ENCODE results near the gene JAKMIP3.
A peak's percentile ranks its signal among the peaks of the same experiment; 100 is the strongest.

The JAKMIP3 gene

DNA sequence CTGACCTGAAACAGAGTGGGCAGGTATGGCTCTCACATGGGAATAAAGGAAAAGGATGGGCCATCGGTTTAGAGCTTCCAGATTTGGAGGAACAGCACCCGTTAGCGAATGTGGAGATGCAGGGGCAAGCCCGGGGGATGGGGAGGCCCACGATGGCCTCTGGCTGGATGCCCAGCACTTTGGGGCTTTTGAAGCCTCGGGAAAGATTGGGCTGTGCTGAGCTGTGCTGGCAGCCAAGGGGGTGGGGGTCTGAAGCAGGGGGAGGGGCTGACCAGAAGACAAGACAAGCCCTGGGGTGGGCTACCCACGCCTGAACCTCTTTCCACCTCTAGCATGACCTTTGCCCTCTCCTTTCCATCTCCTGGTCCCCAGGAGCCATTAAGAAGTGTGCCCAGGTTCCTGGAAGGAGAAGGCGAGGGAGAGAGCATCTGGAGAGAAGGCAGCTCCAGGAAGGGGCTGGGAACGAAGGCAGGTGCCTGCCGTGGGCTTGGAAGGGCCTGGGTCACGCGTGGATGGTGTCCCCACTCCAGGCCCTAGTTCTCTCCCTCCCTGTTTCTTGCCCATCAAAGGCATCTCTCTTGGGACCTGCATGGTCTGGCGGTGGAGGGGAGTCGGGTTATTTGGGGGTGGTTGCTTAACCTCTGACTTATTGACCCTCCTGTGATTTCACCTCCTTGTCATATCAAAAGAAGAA lies 39.7 kb downstream of the JAKMIP3 start:
- no peaks in the 10 kb centered on the region for H3K9me3 Mint-ChIP-seq
- TF ChIP-seq, protein P1, sequence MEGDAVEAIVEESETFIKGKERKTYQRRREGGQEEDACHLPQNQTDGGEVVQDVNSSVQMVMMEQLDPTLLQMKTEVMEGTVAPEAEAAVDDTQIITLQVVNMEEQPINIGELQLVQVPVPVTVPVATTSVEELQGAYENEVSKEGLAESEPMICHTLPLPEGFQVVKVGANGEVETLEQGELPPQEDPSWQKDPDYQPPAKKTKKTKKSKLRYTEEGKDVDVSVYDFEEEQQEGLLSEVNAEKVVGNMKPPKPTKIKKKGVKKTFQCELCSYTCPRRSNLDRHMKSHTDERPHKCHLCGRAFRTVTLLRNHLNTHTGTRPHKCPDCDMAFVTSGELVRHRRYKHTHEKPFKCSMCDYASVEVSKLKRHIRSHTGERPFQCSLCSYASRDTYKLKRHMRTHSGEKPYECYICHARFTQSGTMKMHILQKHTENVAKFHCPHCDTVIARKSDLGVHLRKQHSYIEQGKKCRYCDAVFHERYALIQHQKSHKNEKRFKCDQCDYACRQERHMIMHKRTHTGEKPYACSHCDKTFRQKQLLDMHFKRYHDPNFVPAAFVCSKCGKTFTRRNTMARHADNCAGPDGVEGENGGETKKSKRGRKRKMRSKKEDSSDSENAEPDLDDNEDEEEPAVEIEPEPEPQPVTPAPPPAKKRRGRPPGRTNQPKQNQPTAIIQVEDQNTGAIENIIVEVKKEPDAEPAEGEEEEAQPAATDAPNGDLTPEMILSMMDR (IDR thresholded peaks at IDR 0.05), result no peak
- no peak for DNase-seq
- H3K27ac Mint-ChIP-seq, result no peak overlapping the region
- H3K4me1 Mint-ChIP-seq, result peaks cover 15% of the 10 kb centered on the region
- H3K4me3 Mint-ChIP-seq, result no peak overlapping the region
- no peaks in the 10 kb centered on the region for H3K36me3 Mint-ChIP-seq (ENCODE audit: low read depth)
- H3K27me3 Mint-ChIP-seq (ENCODE audit: low read depth, poor library complexity), result peaks cover 20% of the 10 kb centered on the region

DNA sequence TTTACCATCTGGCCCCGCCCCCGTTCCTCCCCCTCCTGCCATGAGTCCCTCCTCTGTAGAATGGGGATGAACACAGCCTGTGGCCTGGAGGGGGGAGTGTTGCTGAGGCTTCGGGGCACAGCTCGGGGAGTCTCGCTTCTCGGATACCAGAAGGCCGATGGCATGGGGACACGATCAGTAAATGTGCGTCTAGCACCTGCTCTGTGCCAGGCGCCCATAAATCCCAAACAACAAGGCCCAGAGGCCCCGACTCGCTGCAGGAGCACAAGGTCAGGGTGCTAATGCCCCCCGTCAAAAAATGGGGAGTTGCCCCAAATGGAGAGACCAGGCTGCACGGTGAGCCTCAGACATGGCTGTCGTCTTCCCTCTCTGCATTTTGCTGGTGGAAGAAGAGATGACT lies 40.7 kb downstream of the JAKMIP3 start:
- TF ChIP-seq, protein P1 (IDR thresholded peaks at IDR 0.05), result no peak
- H3K4me1 Mint-ChIP-seq, result peaks cover 18% of the 10 kb centered on the region
- H3K27ac Mint-ChIP-seq, result no peak overlapping the region
- H3K36me3 Mint-ChIP-seq (ENCODE audit: low read depth), result no peaks in the 10 kb centered on the region
- H3K4me3 Mint-ChIP-seq, result no peak overlapping the region
- no peaks in the 10 kb centered on the region for H3K9me3 Mint-ChIP-seq
- no peak for DNase-seq
- H3K27me3 Mint-ChIP-seq (ENCODE audit: low read depth, poor library complexity), result peaks cover 14% of the 10 kb centered on the region

DNA sequence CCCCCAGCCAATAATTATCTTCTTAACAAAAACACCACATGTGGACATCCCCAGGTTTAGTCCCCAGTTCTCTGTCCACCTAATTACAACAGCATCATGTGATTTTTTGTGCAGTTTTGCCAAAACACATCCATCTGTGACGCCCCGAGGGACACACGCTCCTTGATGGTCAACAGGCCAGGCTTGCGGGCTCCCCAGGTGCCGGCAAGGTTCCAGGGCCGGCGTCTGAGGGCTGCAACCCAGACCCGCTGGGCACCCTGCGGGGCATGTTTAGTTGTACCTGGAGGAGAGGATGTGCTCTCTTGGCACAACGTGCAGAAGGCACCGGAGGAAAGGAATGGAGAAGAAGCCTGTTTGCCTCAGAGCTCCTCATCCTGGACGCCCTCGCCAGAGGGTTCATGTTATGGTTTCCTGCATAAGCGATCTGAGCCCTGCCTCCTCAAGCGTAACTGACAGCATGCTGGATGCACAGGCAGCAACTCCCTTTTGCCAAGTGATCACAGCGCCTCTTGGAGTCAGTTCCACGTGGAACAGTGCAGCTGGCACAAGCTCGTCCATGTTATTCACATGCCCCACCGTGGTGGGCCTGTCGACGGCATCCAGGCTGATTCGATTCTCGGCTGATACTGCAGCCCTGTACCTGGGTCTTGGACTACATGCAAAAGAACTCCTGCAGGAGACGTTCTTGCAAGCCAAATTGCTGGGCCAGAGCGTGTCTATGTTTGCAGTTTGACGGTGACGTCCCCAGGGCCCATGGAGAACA lies 41.6 kb downstream of the JAKMIP3 start:
- Mint-ChIP-seq H3K36me3 (ENCODE audit: low read depth) (no peaks in the 10 kb centered on the region), H3K9me3 (no peaks in the 10 kb centered on the region), H3K27ac (peak overlapping the region; percentile 79), H3K27me3 (ENCODE audit: low read depth, poor library complexity) (peaks cover 10% of the 10 kb centered on the region), H3K4me3 (no peak overlapping the region), H3K4me1 (peaks cover 18% of the 10 kb centered on the region)
- TF ChIP-seq, protein P1 (IDR thresholded peaks at IDR 0.05), result no peak
- DNase-seq, result peak; percentile 36

DNA sequence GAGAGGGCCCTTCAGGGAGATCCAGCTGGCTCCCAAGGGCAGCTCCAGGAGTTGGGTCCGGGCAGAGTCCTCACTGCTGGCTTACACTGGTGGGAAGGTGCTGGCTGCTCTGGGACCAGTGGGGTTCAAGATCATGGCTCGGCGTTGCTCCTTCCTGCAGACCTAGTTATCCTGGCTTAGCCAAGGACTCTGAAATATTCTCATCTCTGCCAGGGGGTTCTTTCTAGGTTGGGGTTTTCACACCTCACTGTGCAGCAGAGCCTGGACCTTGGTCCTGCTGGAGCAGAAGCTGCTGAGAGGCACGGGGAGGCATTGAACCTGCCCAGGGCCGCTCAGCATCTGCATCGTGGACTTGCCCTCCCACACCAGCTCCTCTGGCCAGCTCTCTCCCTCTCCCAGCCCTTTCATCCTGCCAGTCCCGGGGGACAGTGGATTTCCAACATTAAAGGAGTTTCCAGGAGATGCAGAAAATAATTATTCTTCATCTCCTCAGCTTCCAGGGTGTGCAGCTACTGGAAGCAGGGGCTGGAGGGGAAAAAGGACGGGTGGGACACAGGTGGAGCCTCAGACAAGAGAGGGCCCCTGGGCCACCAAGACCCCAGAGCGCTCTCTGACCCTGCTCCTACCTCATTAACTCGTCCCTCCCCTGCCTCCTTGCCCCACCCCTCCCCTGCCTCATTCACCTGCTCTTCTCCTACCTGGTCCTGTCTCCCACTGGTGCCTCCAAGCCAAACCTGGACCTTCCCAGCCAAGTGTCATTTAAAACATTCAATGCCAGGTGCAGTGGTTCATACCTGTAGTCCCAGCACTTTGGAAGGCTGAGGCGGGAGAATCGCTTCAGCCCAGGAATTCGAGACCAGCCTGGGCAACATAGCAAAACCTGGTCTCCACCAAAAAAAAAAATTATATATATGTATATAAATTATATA lies 42.5 kb downstream of the JAKMIP3 start:
- H3K36me3 Mint-ChIP-seq (ENCODE audit: low read depth), result no peaks in the 10 kb centered on the region
- no peak overlapping the region for H3K4me3 Mint-ChIP-seq
- peaks cover 15% of the 10 kb centered on the region for H3K27me3 Mint-ChIP-seq (ENCODE audit: low read depth, poor library complexity)
- TF ChIP-seq, protein P1 (IDR thresholded peaks at IDR 0.05), result no peak
- H3K9me3 Mint-ChIP-seq, result no peaks in the 10 kb centered on the region
- H3K27ac Mint-ChIP-seq, result no peak overlapping the region
- DNase-seq, result no peak
- H3K4me1 Mint-ChIP-seq, result peaks cover 18% of the 10 kb centered on the region

DNA sequence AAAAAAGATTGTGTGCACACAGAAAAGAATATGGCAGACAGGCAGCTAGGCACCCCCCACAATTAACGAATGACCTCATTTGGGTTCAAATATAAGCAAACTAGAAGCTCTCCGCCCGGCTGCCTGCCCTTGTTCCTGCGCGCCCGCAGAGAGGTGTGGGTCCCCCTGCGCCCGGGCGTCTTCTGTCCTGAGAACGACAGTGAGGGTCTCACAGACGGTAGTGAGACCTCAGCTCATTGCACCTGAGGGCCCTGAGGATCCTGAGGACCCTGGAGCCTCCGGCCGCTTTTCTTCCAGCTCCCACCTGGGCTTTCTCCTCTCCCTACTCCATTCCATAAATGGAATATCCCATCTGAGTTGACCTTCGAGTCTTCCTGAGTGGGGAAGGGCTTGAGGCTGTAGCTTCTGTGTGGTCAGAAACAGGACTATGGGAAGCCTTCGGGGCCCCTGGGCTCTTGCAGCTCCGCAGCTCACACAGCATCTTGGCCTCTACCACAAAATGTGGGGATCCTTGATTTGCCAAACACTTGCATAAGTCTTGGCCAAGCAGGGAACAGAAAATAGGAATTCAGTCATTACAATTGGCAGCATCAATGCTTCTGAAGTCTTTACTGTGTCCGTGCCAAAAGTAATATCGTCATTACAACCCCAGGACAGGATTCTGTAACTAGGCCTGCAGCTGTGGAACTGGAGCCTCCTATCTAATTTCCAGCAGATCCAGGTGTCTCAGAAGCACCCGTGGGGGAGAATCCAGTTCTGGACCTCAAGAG lies 43.8 kb downstream of the JAKMIP3 start:
- DNase-seq, result no peak
- no peaks in the 10 kb centered on the region for H3K36me3 Mint-ChIP-seq (ENCODE audit: low read depth)
- TF ChIP-seq, protein P1 (IDR thresholded peaks at IDR 0.05), result no peak

More for the DNA sequence above, 43.8 kb downstream of the JAKMIP3 start:
- Mint-ChIP-seq H3K27ac (no peak overlapping the region), H3K9me3 (no peaks in the 10 kb centered on the region), H3K27me3 (ENCODE audit: low read depth, poor library complexity) (peaks cover 13% of the 10 kb centered on the region), H3K4me1 (peaks cover 18% of the 10 kb centered on the region), H3K4me3 (no peak overlapping the region)
